Activated naive CD8-positive, alpha-beta T cell treated with anti-CD3 and anti-CD28 coated beads, Interleukin-2, amount 50 U/mL, for 24 hours (primary cell): Measurements from ENCODE around the gene SCLY.

Experiments used
- ATAC-seq: fragments of 150-1000 bp; cut with Tn5 transposase; one replicate; pipeline ENCODE4 v1.10.0; 2021
- DNase-seq: peaks from one replicate; pipeline ENCODE4 v3.0.0; 2021
- H3K27ac Mint-ChIP-seq: one replicate; pipeline ENCODE4 v1.8.0; 2021; ENCODE audit warnings: mild to moderate bottlenecking, mixed read lengths
- H3K27me3 Mint-ChIP-seq: one replicate; pipeline ENCODE4 v1.8.0; 2021; ENCODE audit warnings: mixed read lengths
- H3K36me3 Mint-ChIP-seq: one replicate; pipeline ENCODE4 v1.8.0; 2021; ENCODE audit warnings: low read depth, mixed read lengths
- H3K4me1 Mint-ChIP-seq: one replicate; pipeline ENCODE4 v1.8.0; 2021; ENCODE audit warnings: mixed read lengths
- H3K4me3 Mint-ChIP-seq: one replicate; pipeline ENCODE4 v1.8.0; 2021; ENCODE audit warnings: mild to moderate bottlenecking, moderate library complexity, mixed read lengths
- H3K9me3 Mint-ChIP-seq: one replicate; pipeline ENCODE4 v1.8.0; 2021; ENCODE audit warnings: mixed read lengths

Gene SCLY, protein sequence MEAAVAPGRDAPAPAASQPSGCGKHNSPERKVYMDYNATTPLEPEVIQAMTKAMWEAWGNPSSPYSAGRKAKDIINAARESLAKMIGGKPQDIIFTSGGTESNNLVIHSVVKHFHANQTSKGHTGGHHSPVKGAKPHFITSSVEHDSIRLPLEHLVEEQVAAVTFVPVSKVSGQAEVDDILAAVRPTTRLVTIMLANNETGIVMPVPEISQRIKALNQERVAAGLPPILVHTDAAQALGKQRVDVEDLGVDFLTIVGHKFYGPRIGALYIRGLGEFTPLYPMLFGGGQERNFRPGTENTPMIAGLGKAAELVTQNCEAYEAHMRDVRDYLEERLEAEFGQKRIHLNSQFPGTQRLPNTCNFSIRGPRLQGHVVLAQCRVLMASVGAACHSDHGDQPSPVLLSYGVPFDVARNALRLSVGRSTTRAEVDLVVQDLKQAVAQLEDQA

DNA sequence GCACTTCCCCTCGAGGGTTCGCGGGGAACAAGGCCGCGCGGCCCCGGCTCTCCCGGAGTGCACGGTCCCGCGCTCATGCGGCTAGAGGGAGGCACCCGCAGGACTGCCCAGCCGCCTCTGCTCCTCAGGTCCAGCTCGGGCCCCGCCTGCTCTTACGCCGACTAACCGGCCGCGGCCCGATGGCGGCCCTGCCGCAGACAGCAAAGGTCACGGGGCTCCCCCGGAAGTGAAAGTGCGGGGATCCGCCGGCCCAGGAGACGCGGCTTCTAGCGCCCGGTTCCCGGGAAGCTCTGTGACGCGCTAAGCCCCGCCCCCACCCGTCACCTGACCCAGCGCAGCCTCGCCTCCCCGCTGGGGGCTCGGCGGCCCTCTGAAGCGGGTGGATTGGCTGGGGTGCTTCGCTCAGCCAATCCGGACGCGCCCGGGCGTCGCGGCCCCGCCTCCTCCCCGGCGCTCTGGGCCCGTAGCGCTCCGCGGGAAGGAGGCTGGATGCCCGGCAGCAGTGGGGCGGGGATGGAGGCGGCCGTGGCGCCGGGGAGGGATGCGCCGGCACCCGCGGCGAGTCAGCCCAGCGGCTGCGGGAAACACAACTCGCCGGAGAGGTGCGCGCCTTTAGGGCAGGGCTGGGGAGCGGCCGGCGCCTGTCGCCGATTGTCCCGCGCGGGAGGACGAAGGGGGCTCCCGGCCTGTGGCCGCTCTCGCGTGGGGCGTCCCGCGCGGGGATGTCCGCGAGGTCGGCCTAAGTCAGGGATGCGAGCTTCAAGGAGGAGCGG is at the start of gene SCLY:
Gene SCLY, plus strand, starts transcription at position 460 of the 773 bp plus-strand sequence. Its CDS starts 54 bp downstream, at position 514.
- peaks cover 21% of the 10 kb centered on the region for H3K27me3 Mint-ChIP-seq
- ATAC-seq (peak; percentile 97), DNase-seq (peak; percentile 97)
- H3K4me1 Mint-ChIP-seq: peaks cover 56% of the 10 kb centered on the region
- peak within 1 kb of the TSS; percentile 91 for H3K27ac Mint-ChIP-seq
- H3K4me3 Mint-ChIP-seq: peak within 1 kb of the TSS; percentile 94
- H3K9me3 Mint-ChIP-seq: peaks cover 6% of the 10 kb centered on the region
- peaks cover 49% of the 10 kb centered on the region for H3K36me3 Mint-ChIP-seq

DNA sequence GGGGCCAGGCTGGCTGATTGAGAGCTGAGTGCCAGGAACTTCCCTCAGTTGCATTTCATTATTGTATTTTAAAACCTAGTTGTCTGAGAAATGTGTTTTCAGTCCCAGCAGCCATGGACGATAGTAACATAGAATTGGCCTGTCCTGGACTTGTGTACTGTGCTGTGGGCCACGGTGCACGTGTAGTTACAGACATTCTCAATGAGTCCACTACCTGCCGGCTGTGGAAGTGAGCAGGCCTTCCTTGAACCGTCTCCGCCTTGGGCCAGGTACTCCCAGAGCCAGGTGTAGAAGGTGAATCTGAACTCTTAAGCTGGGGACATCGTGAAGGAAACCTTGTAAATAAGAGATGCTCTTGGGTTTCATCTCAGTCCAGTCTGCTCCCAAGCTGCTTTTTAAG is 47.0 kb upstream of the SCLY start:
- ATAC-seq (no peak), DNase-seq (no peak)
- Mint-ChIP-seq H3K36me3 (peaks cover 47% of the 10 kb centered on the region), H3K27me3 (no peaks in the 10 kb centered on the region), H3K27ac (no peak overlapping the region), H3K4me1 (peaks cover 50% of the 10 kb centered on the region), H3K9me3 (no peaks in the 10 kb centered on the region), H3K4me3 (no peak overlapping the region)

DNA sequence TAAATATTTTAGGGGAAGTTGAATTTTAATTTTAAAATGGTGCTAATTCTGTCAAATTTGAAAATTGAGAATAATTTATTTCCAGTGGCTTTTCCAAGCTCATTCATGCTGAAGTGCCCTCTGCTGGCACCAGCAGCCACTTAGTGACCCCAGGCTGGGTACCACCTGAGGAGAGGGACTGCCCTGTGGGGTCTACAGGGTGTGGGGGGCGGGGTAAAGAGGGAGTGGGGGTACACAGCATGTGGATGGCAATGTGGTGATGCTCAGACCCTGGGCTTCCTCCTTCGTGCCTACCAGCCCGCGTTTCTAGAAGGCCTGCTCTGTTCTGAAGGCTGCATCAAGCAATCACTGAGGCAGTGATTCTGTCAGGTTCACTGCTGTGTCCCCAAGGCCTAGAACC is 45.1 kb upstream of the SCLY start:
- no peak overlapping the region for H3K27ac Mint-ChIP-seq
- H3K4me3 Mint-ChIP-seq: no peak overlapping the region
- no peaks in the 10 kb centered on the region for H3K9me3 Mint-ChIP-seq
- no peak for ATAC-seq
- peaks cover 38% of the 10 kb centered on the region for H3K4me1 Mint-ChIP-seq
- no peak for DNase-seq
- H3K36me3 Mint-ChIP-seq: peaks cover 48% of the 10 kb centered on the region
- H3K27me3 Mint-ChIP-seq: no peaks in the 10 kb centered on the region

DNA sequence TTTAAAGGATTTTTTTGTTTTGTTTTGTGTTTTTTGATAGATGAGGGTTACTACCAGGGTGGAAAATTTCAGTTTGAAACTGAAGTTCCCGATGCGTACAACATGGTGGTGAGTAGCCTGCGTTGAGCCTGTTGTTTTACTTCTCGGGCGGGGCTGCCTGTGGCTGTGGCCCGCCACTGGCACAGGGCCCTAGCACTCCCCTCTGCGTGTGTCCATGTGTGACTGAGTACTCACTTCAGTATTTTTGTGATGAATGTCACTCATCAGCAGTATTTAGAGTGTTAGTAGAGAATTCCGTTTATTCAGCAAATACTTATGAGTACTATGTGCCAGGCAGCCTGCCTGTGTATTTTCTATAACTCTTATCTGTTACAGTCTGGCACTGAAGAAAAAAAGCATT is 44.3 kb upstream of the SCLY start:
- Mint-ChIP-seq H3K27ac (no peak overlapping the region), H3K4me3 (no peak overlapping the region), H3K36me3 (peaks cover 48% of the 10 kb centered on the region), H3K4me1 (peaks cover 32% of the 10 kb centered on the region), H3K27me3 (no peaks in the 10 kb centered on the region), H3K9me3 (no peaks in the 10 kb centered on the region)
- ATAC-seq (no peak), DNase-seq (no peak)

DNA sequence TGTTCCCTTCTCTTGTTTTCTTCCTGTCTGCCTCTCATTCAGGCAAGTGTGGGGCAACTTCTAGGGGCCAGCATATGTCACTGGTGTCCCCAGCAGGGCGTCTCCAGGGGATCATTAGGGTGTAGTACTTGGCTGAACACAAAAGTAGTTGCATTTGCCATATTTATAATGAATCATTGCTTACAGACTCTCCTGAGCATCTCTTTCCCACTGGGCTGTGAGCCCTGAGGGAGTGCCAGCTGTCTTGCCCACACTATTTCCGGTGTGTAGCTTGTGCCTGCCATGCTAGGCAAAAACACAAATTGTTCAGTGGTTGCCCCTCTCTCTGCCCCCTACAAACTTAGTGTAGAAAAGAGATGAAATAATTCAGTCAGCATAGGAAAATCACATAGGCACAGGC is 40.8 kb upstream of the SCLY start:
- ATAC-seq (no peak), DNase-seq (no peak)
- peaks cover 50% of the 10 kb centered on the region for H3K4me1 Mint-ChIP-seq
- H3K36me3 Mint-ChIP-seq: peaks cover 33% of the 10 kb centered on the region
- no peaks in the 10 kb centered on the region for H3K27me3 Mint-ChIP-seq
- H3K9me3 Mint-ChIP-seq: no peaks in the 10 kb centered on the region
- H3K27ac Mint-ChIP-seq: no peak overlapping the region
- H3K4me3 Mint-ChIP-seq: no peak overlapping the region

DNA sequence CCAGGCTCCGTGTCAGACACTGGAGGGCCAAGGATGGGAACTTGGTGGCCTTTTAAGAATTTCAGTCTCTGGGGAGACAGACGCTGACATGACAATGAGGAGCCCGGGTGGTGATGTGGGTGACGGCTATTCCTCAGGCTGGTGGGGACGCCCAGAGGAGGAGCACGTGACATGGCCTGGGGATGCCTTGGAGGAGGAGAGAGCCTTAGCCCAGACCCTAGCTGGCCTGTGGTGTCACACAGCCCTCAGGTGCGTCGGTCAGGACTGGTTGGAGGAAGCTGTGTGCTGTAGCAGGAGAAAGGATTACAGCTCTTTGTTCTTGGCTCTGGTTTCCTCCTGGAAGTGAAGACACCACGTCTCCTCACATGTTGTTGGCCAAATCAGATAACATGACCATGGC is 40.0 kb upstream of the SCLY start:
- H3K36me3 Mint-ChIP-seq: peaks cover 40% of the 10 kb centered on the region
- H3K9me3 Mint-ChIP-seq: no peaks in the 10 kb centered on the region
- no peak for ATAC-seq

DNA sequence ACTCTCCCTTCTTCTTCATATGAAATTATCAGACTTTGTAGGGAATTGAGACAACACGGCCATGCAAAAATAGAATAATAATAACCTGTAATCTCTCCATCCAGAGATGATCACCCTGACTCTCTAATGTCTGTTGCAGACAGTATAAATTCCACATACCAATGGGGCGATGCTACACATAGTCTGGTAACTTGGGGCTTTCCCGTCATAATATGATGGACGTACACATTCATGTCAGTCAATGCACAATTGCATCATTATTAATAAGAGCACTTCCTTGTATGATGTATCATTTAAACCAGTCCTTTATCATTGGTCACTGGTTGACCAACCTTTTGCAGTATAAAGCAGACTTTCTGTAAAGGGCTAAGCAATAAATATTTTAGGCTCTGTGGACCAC is 39.5 kb upstream of the SCLY start:
- H3K27me3 Mint-ChIP-seq: no peaks in the 10 kb centered on the region
- peaks cover 52% of the 10 kb centered on the region for H3K4me1 Mint-ChIP-seq
- DNase-seq (no peak), ATAC-seq (no peak)
- no peaks in the 10 kb centered on the region for H3K9me3 Mint-ChIP-seq
- H3K4me3 Mint-ChIP-seq: no peak overlapping the region
- no peak overlapping the region for H3K27ac Mint-ChIP-seq
- peaks cover 42% of the 10 kb centered on the region for H3K36me3 Mint-ChIP-seq

More for the DNA sequence above, 40.0 kb upstream of the SCLY start:
- Mint-ChIP-seq H3K4me1 (peaks cover 54% of the 10 kb centered on the region), H3K27me3 (no peaks in the 10 kb centered on the region), H3K27ac (no peak overlapping the region), H3K4me3 (no peak overlapping the region)
- no peak for DNase-seq

DNA sequence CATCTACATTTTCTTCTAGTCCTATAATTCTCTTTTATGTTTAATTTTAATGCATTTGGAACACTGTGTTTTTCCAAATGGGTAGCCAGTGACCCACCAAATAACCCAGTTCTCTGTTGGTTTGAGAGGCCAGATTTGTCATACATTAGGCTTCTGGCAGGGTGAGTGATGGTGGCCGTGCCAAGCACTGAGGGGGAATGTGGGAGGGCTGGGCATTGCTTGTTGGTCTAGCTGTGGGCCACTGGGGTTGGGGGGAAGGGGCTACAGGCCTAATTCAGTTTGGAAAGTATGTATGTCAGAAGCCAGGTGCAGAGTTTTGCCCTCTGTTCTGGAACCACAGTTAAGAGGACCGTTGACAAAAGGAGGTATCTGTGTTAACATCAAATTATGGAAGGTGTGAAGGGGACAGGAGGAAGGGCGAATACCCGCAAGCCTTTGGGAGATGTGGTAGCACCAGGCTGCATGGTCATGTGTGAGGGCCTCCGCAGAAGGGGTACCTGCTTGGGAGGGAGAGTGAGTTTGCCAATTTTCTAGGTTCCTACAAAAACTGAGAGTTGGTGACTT is 38.1 kb upstream of the SCLY start:
- ATAC-seq (no peak), DNase-seq (no peak)
- H3K4me1 Mint-ChIP-seq: peaks cover 45% of the 10 kb centered on the region
- no peak overlapping the region for H3K4me3 Mint-ChIP-seq
- peak overlapping the region; percentile 53 for H3K27ac Mint-ChIP-seq
- H3K9me3 Mint-ChIP-seq: no peaks in the 10 kb centered on the region
- H3K36me3 Mint-ChIP-seq: peaks cover 39% of the 10 kb centered on the region
- no peaks in the 10 kb centered on the region for H3K27me3 Mint-ChIP-seq

DNA sequence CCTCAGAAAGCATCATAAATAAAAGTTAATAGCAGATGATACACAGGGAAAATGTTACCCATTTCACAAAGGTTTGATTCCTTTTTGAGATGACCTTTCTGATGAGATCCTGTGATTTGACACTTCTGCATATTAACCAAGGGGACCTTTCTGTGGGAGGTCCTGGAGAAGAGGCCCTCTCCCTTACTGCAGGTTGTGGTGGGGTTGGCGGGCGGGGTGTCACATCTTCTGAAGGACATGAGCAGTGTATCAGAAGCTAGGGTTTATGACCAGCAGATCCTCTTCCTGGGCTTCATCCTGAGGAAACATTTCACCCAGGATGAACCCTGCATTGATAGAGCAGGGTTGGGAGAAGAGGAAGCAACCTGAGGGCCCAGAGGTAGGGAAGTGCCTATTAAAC is 37.2 kb upstream of the SCLY start:
- peaks cover 39% of the 10 kb centered on the region for H3K36me3 Mint-ChIP-seq

DNA sequence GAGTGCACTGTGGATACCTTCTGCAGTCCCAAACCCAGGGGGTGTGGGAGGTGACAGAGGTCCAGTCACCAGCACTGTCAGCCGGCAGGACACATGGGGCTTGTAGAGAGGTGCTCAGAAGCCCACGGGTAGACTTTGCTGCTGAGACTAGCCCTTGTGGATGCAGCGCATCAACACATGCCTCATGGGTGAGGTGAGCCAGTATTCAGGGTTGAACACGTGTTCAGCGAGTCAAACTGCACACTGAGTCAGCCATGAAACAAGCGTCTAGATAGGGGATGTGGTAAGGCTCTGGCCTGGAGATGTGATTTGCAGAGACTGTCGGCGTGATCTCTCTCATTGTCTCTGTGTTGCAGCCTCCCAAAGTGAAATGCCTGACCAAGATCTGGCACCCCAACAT is 35.8 kb upstream of the SCLY start:
- no peaks in the 10 kb centered on the region for H3K27me3 Mint-ChIP-seq
- no peaks in the 10 kb centered on the region for H3K9me3 Mint-ChIP-seq
- peak overlapping the region; percentile 35 for H3K4me3 Mint-ChIP-seq
- H3K4me1 Mint-ChIP-seq: peaks cover 40% of the 10 kb centered on the region
- peak; percentile 97 for ATAC-seq
- peaks cover 36% of the 10 kb centered on the region for H3K36me3 Mint-ChIP-seq
- DNase-seq: peak; percentile 38
- peak overlapping the region; percentile 63 for H3K27ac Mint-ChIP-seq

More for the DNA sequence above, 37.2 kb upstream of the SCLY start:
- H3K4me3 Mint-ChIP-seq: no peak overlapping the region
- peak; percentile 51 for ATAC-seq
- peak; percentile 46 for DNase-seq
- H3K4me1 Mint-ChIP-seq: peaks cover 45% of the 10 kb centered on the region
- no peaks in the 10 kb centered on the region for H3K9me3 Mint-ChIP-seq
- no peaks in the 10 kb centered on the region for H3K27me3 Mint-ChIP-seq
- peak overlapping the region; percentile 53 for H3K27ac Mint-ChIP-seq

DNA sequence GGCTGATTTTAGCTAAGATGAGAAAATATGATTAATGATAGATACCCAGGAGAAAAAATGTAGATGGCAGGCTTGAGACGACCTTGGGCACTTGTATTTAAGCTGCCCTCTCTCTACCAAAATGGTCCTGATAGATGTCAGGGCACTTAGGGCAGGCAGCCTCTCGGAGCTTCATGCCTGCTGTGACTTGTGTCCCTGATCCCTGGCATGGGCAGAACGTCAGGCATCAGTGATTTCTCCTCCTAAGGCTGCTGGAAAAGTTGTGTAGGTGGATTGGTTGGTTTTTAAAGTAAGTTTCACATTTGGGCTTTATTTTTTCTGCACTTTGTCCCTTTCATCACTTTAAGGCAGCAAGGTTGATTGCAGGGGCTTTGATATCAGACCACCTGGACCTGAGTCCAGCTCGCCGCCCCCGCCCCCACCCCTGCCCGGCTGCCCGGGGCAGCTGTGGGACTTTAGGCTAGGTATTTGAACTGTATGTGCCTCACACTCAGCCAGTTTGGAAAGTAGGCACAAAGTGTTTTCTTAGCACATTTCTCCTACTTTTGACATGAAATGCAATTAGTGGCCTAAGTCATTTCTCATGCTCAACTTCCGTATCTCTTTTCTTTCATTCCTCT is 35.0 kb upstream of the SCLY start:
- Mint-ChIP-seq H3K4me3 (peak overlapping the region; percentile 35), H3K27ac (peak overlapping the region; percentile 63)
- no peak for ATAC-seq

DNA sequence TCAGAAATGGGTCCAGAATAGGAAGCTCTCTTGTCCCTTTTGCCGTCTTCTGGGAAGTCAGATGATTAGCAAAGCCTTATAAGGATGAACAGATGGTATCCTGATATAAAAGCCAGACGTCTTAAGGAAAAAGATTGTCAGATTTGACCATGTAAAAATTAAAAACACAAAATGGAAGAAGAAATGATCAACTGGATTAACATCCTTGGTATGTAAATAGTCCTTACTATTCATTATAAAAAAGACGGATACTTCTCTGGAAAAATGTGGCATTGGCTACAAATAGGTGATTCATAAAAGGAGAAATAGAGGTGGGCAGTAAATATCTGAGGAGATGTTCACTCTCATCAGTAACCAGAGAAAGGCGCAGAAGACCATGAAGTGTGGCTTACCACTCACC is 33.7 kb upstream of the SCLY start:
- Mint-ChIP-seq H3K9me3 (no peaks in the 10 kb centered on the region), H3K4me3 (no peak overlapping the region), H3K27ac (no peak overlapping the region), H3K4me1 (peaks cover 40% of the 10 kb centered on the region), H3K27me3 (no peaks in the 10 kb centered on the region), H3K36me3 (peaks cover 47% of the 10 kb centered on the region)
- DNase-seq: no peak
- no peak for ATAC-seq

More for the DNA sequence above, 35.0 kb upstream of the SCLY start:
- Mint-ChIP-seq H3K4me1 (peaks cover 40% of the 10 kb centered on the region), H3K9me3 (no peaks in the 10 kb centered on the region), H3K27me3 (no peaks in the 10 kb centered on the region), H3K36me3 (peaks cover 42% of the 10 kb centered on the region)
- no peak for DNase-seq

DNA sequence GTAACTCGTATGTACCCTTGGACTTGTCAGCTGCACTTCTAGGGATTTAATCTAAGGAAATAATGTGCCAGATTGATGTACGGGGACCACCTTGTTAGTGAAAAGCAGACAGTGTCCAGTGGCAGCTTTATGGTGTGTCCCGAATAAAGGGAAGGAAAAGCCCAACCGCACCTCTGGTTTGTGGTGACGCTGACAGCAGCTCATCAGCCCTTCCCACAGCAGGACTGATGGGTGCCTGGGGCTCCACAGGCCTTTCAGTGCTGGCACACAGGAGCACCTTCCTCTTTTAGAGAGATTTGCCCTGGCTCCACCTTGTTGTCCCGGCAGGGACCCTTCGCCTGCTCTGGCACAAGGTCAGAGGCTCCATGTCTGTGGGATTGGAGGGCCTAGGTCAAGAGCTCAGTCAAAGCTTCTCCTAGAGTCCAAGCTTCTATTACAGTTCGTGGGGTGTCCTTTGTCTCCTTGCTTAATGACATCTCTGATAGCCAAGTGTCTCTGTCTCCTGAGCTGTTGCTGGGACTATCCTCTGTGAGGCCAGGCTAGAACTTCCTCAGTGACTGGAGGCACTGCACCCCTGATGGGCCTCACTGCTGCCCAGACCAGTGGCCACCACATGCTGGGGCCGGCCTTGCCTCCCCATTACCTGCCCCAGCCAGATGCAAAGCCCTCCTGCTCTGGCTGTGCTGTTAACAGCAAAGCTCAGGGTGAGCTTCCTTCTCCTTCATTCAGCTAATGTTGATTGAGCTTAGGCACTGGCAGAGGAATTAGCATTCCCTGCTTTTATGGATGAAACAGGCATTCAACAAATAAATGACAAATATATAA is 33.0 kb upstream of the SCLY start:
- Mint-ChIP-seq H3K27me3 (no peaks in the 10 kb centered on the region), H3K9me3 (no peaks in the 10 kb centered on the region), H3K4me1 (peaks cover 35% of the 10 kb centered on the region), H3K27ac (no peak overlapping the region), H3K4me3 (no peak overlapping the region), H3K36me3 (peaks cover 49% of the 10 kb centered on the region)
- ATAC-seq (no peak), DNase-seq (no peak)

DNA sequence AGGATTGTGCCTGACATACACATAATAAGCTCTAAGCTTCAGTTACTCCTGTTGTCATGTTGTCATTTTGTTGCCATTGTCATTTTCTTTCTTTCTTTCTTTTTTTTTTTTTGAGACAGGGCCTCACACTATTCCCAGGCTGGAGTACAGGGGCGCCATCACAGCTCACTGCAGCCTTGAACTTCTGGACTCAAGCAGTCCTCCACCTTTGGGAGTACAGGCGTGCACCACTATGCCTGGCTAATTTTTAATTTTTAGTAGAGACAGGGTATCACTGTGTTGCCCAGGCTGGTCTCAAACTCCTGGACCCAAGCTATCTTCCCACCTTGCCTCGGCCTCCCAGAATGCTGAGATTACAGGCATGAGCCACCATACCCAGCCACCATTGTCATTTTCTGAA is 30.9 kb upstream of the SCLY start:
- Mint-ChIP-seq H3K4me1 (peaks cover 15% of the 10 kb centered on the region), H3K9me3 (no peaks in the 10 kb centered on the region), H3K36me3 (peaks cover 58% of the 10 kb centered on the region), H3K27ac (no peak overlapping the region), H3K27me3 (no peaks in the 10 kb centered on the region), H3K4me3 (no peak overlapping the region)
- DNase-seq (no peak), ATAC-seq (no peak)
